GM12873 (cell line): ENCODE measurements around the gene ANKH.

Source experiments
- TF ChIP-seq, protein P1 (sequence below): IDR thresholded peaks from 2 replicates; pipeline ENCODE4 v1.5.1; 2012; ENCODE audit warnings: low read depth, mild to moderate bottlenecking, moderate library complexity, low read length, control low read depth; ENCODE audit not compliant: insufficient read depth; ENCODE audit errors: missing control alignments

ANKH gene

GRCh38 chr5:14701556-14701955 is 170.0 kb downstream of the ANKH start:
- TF ChIP-seq, protein P1, sequence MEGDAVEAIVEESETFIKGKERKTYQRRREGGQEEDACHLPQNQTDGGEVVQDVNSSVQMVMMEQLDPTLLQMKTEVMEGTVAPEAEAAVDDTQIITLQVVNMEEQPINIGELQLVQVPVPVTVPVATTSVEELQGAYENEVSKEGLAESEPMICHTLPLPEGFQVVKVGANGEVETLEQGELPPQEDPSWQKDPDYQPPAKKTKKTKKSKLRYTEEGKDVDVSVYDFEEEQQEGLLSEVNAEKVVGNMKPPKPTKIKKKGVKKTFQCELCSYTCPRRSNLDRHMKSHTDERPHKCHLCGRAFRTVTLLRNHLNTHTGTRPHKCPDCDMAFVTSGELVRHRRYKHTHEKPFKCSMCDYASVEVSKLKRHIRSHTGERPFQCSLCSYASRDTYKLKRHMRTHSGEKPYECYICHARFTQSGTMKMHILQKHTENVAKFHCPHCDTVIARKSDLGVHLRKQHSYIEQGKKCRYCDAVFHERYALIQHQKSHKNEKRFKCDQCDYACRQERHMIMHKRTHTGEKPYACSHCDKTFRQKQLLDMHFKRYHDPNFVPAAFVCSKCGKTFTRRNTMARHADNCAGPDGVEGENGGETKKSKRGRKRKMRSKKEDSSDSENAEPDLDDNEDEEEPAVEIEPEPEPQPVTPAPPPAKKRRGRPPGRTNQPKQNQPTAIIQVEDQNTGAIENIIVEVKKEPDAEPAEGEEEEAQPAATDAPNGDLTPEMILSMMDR, result no peak

DNA sequence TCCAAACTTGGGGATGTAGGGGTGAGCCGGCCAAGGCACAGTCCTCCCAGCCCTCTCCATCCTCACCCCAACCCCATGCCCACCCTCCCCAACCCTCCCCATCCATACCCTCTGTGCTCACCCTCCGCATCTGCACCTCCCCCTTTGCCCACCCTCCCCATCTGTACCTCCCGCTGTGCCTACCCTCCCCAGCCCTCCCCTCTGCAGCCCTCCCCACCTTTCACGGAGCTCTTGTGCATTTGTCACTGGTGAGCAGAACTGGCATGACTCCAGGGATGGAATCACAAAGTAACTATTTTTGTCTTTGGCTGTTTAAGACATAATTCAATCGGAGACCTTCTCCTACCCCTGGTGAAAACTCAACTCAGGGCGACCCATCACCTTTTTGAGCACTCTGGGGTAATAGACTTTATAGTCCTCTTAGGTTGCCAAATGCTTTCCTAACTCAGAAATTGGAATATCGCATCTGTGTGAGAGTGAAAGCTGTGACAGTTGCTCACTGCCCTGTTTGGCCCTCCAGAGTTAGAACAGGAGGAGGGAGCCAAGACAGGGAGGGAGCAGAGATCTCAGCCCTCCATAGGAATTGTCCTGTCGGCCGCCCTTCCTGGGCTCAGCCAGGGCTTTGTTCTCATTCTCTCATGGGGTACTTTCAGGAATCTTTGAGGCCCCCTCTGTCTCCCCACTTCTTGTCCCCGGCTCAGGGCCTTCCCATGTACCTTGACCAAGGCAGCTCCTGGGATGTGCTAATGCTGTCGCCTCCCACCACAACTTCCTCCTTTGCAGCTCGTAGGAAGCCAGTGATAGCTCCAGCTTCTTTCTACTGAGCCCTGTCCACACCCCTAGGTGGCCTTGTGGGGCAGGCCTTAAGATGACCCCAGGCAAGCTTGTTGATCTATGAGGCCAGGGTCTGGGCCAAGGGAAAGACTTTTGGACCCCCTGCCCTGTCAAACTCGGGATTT is 170.8 kb downstream of the ANKH start:
- TF ChIP-seq, protein P1, result no peak

DNA sequence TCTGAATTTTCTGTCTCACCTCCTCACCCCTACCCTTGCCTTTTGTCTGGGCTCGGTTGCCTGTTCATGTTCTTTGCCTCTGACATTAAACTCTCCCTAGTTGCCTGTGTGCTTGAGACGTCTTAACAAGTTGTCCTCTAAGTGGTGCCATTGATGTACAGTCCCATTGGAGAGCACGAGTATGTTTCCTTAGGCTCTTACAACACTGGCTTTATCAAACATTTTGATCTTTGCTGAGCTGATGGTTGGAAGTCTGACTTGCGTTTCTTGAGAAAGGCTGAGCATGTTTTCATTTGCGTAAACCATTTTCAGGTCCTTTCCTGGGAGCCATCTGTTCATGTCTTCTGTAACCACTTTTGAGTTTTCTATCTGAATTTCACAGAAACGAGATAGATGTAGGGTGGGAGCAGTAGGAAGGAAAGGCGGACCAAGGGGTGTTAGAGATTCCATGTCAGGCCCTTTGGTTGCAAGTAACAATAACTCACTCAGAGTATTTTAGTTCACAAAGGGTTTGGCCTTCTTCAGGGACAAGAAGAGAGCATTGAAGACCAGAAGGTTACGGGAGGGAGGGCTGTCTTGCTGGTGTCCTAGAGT is 171.7 kb downstream of the ANKH start:
- TF ChIP-seq, protein P1, result no peak

DNA sequence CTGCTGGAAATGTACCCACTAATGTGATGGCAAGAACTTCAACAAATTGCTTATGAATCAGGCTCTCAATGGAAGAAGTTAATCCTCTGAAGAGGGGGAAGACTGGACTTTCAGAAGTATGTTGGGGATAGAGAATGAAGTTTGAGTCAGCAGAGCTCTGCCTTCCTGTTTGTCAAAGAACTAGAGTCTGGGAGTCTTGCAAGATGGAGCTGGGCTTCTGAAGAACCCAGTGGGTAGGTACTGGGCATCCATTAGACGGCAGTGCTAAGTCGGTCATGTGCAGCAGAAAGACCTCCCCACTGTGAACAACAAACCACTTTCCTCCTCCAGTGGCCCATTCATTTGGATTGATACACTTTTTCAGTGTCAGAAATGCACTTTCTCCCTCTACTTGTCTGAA is 172.4 kb downstream of the ANKH start:
- TF ChIP-seq, protein P1, result no peak

GRCh38 chr5:14698495-14698894 is 173.1 kb downstream of the ANKH start:
- TF ChIP-seq, protein P1, result no peak

GRCh38 chr5:14696851-14697250 is 174.7 kb downstream of the ANKH start:
- TF ChIP-seq, protein P1, result no peak

- TF ChIP-seq, protein P1, result no peak
Measured at GRCh38 chr5:14696057-14696456, 175.5 kb downstream of the ANKH start.
